Sigmoid colon (tissue), 4 donors: Measurements from ENCODE around the gene TAF11.

Experiments
- EP300 ChIP-seq, 4 donors: sonication (generic); formaldehyde crosslinking; IDR thresholded peaks; one replicate each; pipeline ENCODE4 v1.6.1; 2017; ENCODE audit warnings: antibody characterized with exemption in 4 of 4
- POLR2A ChIP-seq, 2 donors: fragments of 450-650 bp; IDR thresholded peaks; one replicate each; pipeline ENCODE4 v1.6.1; 2016; ENCODE audit warnings: antibody characterized with exemption in 2 of 2, mild to moderate bottlenecking in 2 of 2, moderate library complexity in 2 of 2
- POLR2AphosphoS5 ChIP-seq, 4 donors: sonication (generic); formaldehyde crosslinking; IDR thresholded peaks; one replicate each; pipeline ENCODE4 v1.6.1; 2017; ENCODE audit warnings: antibody characterized with exemption in 4 of 4
- TF ChIP-seq, protein P1 (sequence below), 4 experiments: fragments of 450-650 bp in 3 of 4; fragments of 200-600 bp in 1 of 4; IDR thresholded peaks; one replicate each; pipeline ENCODE4 v1.5.1; 2016 to 2019; ENCODE audit warnings: antibody characterized with exemption in 4 of 4, mild to moderate bottlenecking in 3 of 4, moderate library complexity in 2 of 4

DNA sequence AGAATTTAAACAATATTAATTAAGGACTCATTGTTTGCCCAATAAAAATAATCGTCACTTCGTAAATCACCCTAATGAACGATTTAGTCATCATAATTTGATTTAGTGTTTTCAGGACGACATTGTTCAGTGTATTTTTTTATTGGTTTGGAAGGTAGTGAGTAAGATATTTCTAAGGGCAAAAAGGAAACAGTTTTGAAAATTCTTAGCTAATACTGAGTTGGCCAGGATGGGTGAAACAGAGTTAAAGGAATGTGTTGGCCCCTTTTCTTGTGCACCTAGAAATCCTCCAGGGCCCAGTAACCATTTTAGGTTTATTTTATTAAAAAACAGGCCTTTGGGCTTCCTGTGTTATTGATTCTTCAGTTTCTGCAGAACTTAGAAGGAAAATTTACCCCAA is 26.5 kb upstream of the TAF11 start:
- TF ChIP-seq, protein P1, sequence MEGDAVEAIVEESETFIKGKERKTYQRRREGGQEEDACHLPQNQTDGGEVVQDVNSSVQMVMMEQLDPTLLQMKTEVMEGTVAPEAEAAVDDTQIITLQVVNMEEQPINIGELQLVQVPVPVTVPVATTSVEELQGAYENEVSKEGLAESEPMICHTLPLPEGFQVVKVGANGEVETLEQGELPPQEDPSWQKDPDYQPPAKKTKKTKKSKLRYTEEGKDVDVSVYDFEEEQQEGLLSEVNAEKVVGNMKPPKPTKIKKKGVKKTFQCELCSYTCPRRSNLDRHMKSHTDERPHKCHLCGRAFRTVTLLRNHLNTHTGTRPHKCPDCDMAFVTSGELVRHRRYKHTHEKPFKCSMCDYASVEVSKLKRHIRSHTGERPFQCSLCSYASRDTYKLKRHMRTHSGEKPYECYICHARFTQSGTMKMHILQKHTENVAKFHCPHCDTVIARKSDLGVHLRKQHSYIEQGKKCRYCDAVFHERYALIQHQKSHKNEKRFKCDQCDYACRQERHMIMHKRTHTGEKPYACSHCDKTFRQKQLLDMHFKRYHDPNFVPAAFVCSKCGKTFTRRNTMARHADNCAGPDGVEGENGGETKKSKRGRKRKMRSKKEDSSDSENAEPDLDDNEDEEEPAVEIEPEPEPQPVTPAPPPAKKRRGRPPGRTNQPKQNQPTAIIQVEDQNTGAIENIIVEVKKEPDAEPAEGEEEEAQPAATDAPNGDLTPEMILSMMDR (IDR thresholded peaks at IDR 0.05) = no peak
- TF ChIP-seq POLR2AphosphoS5 (IDR thresholded peaks at IDR 0.05) = no peak
- TF ChIP-seq POLR2A (IDR thresholded peaks at IDR 0.05) = no peak
- TF ChIP-seq EP300 (IDR thresholded peaks at IDR 0.05) = no peak
